Hematopoietic multipotent progenitor cell treated with erythropoietin and hydrocortisone succinate and interleukin-3 and kit ligand, for 8 days (in vitro differentiated cells): ENCODE results near the gene PACRG.

ENCODE experiments used
- DNase-seq: peaks from one replicate; pipeline ENCODE4 v3.0.0-alpha.2; 2015

PACRG gene

GRCh38 chr6:162785632-162786242, 58.0 kb downstream of the PACRG start:
- DNase-seq, result no peak

DNA sequence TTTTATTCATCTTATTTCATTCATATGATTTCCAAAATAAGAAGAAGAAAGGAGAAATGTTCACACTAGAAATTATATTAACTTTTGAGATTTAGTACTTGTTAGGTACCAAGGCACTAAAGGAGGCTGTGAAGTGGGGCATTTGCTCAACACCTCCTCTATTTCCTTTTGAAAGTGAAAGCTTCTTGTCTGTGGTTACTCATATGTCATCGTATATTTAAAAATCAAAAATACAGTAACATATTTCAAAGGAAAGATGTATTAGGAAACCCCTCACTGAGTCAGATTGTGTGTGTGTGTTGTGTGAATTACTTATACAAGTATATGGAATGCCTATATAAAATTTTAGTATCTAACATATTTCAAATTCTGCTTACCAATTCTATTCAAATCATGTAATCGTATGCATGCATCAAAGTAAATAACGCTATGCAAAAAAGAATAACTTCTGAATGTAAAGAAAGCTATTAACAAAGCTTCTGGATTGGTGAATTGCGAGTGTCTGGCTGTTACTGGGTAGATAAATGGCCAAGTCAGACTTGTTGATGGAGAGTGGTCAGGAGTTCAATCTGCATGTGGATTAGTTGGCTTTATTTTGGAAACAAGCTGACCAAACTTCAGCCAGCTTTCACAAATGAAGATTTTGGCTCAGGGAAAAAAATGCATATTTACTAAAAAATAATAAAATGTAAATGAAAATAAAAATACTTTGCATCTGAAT, 70.9 kb downstream of the PACRG start:
- DNase-seq, result no peak

- no peak for DNase-seq
Measured at GRCh38 chr6:162814426-162814973, 86.7 kb downstream of the PACRG start.

DNA sequence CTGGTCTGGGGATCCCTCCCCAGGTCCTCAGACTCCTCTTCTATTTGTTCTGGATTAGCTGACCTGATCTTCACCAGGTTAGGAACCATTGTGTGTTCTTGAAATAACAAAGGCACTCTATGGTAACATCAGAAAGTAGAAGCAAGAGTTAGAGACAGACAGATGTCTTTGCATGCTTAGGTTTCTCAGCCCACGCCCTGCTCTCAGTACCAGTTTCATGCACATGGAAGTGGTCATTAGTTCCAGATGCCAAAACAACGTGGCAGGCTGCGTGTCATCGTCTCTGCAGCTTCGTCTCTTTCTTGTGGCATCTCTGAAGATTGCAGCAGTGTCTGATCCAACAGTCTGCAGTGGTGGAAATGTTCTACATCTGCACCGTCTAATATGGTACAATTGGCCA, 89.4 kb downstream of the PACRG start:
- no peak for DNase-seq

DNA sequence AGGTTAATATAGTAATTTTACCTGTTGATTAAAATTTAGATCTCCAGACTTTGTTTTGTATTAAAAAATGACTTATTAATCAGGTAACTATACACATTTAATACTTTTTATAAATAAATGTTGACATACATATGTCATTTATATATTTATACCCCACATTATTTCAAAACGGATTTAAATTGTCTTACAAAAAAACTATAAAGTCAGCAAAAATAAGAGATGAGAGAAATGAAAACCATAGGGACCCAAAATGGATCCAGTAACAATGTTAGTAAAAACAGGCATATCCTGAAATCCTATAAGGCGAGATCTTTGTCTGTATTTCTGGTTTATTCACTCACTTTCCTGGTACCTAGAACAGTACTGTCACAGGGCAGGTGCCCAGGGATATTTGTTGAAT, 91.5 kb downstream of the PACRG start:
- DNase-seq, result no peak

DNA sequence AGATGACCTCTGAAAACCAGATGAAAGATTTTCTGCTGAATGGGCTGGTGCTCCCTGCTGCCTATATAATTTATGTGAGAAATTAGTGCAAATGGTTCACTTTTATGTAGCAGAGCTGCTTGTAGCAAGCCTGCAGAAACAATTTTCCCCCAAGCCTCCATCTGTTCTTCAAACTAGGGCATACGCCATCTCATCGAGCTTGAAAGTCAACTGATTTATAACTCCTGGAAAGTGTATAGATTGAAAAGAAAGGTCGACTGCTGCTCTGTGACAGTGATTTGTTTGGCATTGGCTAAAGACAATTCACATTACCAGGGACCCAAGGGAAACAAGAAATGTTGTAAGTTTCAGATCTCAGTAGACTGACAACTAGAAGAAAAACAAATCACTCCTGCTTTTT, 93.3 kb downstream of the PACRG start:
- DNase-seq, result no peak

- DNase-seq, result no peak
Measured at GRCh38 chr6:162825597-162825996, 97.8 kb downstream of the PACRG start.

DNA sequence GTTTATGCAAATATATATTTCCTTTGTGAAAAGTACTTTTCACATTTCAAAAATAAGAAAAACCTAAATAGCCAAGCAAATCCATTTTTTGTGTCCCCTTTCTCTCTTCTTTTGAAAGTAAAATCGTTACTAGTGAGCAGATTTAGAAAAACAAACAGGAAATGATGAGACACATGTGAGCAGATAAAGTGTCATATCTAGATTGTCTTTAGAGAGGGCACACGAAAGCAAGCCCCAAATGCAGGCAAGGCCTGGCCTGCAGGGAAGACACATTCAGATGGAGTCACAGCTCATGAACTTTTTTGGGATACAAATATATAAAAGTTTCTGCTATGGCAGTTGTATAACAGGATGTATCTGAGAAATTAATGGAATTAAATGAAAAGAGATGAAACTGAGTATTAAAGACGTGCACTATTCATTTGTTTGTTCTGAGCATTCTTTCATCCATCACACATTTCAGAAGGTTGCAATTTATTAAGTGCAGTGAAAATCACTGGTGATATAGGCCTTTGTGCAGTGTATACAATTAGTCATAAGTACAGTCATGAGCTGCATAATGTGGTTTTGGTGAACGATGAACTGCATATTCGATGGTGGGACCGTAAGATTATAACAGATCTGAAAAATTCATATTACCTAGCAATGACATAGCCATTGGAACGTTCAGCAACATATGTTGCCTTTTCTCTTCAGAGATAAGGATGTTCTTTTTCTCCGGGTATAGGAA, 101.4 kb downstream of the PACRG start:
- DNase-seq, result no peak

DNA sequence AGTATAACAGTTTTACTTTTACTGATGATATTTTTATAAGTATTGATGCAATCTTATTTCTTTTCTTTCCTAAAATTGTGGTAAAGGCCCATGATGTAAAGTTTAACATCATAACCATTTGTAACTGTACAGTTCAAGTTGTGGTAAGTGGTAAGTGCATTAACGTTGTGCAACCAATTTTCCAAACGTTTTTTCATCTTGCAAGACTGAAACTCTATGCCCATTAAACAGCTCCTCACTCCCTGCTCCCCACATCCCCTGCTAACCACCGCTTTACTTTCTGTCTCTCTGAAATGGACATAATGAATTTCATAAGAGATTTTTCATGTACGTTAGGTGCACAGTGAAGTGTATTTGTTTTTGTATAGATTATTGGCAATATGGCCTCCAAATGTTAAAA, 106.0 kb downstream of the PACRG start:
- DNase-seq, result no peak

GRCh38 chr6:162845972-162846371, 118.2 kb downstream of the PACRG start:
- DNase-seq, result no peak

- no peak for DNase-seq
Measured at GRCh38 chr6:162846723-162847122, 118.9 kb downstream of the PACRG start.

DNA sequence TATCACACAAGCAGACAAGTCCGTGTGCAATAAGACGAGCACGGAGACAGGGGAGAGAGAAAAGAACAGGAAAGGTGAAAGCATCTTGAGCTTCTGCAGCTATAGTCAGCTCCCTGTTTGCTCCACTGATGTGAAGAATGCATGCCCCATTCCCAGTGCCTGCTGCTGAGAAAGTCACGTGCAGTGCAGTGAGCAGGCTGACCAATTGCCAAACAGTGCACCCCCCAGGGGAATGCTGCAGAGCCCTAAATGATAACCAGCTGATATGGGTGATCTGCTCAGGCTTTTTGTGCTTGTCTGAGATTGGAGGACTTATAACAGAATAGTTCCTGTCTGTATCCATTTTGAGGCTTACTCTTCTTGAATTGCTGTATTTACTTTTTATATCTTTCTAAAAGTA, 121.5 kb downstream of the PACRG start:
- DNase-seq, result no peak

DNA sequence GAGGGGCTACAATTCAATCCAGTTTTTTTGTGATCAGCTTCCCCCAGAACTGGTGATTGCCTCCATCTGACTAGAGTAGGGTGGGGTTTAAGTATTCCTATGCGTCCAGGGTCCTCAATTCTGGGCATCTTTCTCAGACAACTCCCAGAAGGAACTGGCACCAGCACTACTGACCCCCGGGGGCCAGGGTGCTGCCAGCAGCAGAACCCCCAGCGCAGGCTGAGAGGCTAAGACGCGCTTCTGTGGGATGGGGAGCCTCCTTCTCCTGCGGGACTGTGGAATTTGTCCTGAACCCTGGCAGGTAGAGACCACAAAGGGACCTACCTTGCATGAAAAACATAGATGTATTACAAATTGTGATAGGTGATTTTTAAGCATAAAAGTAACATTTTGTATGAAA, 124.4 kb downstream of the PACRG start:
- no peak for DNase-seq

DNA sequence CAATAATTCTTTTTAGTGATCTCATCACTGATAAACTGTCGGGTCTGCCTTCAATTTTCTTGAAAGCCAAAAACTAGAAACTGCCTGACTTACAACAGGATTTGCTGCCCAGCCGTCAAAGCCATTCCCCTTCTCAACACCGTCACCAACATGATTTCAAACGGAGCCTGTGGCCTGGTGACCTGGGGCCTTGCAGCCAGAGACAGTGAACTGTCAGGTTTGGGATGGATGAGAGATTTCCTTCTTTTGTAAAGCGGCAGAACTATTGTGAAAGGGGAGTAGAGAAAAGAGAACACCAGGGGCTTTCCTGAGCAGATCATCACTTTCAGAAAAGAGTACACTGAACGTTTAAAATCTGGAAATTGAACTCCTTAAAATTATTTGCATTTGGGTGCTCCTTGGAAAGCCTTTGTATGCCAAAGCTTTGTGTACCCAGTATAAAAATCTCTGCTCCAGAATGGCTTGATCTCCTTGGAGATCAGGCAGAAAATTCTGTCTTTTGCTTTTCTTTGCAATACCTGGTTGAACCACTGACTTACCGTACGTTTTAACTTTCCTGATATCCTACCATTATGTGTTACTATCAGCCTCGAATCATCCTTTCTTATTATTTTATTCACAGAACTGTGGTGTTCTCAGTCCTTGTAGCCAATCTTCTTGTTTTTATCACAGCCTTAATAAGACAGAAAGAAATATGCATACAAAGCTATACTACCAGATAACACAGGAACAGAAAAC, 125.2 kb downstream of the PACRG start:
- no peak for DNase-seq

- DNase-seq, result no peak
Measured at GRCh38 chr6:162854228-162854627, 126.5 kb downstream of the PACRG start.

DNA sequence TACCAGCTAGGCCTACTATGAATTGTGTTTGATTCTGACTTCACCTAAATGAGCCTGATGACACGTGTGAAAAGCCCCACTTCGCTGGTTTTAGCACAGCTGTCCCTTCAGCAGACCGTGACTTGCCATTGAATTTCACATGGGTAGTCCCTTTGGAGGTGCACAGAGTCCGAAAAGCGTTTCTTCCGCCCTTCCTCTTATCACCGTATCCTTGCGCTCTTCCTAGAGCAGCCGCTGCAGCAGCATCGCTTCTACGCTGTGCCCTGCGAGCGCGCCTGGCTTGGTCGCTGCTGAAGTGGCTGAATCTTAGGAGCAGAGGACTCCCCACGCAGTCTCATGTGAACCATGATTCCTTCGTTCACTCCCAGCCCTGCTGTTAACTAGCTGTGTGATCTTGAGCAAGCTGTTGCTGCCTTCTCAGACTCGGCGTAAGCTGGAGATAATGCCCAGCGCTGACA, 127.0 kb downstream of the PACRG start:
- DNase-seq, result no peak

DNA sequence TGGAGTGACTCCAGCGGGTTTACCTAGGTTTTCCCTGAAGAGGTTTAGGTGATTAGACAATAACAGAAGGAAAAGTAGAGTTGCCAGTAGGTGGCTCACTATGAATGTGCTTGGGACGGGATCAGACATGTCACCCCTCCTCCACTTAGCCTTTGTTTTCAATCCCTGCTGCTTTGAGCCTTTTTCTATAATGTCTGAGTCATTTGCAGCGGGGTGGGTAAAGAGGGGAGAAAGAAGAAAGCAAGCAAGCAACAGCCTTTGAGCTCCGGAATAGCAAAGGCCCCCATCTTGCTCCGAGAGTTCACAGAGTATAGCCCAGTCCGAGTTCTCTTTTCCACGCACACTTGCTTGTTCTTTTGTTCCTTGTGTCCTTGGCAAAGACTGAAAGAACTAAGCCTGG, 129.1 kb downstream of the PACRG start:
- DNase-seq, result peak; percentile 1

DNA sequence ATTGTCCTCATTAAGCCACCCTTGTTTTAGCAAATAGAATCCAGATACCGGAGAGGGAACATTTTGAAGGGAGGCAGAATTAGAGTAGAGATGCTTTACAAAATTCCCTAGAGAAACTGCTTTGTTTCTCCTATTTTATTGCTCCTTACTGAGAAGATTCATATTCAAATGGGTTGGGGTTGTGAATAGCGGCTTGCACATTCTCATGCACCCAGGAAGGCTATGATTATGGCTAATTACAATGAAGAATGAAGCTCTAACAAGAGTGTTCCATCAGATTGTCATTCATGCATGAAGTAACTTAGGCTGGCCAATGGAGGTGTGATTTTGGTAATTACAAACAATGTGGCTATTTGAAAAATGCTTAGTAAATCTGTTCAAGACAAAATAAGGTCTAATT, 129.6 kb downstream of the PACRG start:
- no peak for DNase-seq

DNA sequence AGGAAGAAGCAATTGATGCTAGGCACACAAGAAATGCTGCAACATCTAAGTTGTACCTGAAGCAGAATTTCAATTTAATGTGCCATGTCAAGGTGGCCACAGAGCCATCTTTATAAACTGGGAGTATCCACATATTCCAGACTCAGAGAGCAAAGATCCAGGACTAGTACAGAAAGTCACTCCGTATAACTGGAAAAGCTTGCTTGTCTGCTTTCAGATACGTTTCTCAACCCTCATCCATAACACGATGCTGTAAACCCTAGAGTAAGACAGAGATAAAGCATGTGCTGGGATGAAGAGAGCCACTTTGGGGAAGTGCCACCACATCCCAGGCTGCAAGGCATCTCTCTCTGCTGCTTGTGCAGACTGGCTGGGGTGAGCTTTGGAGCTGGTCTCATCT, 134.7 kb downstream of the PACRG start:
- DNase-seq, result no peak

DNA sequence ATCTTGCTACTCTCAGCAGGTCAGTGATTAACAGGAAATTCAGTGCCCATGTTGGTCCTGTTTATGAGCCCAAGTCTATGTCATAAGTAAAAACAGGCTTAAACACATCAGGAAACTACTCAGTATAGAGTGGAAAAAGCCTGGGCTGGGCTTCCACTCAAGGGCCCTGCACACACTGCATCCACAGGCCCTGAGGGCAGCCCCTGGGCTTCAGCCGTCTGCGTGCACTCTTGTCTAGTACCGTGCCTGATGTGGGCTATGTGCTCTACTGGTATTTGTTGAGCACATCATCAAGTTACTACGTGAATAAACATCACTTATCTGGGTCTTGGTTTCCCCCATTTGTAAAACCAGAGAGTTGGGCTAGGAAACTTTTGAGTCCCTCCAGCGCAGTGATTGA, 135.2 kb downstream of the PACRG start:
- DNase-seq, result no peak

DNA sequence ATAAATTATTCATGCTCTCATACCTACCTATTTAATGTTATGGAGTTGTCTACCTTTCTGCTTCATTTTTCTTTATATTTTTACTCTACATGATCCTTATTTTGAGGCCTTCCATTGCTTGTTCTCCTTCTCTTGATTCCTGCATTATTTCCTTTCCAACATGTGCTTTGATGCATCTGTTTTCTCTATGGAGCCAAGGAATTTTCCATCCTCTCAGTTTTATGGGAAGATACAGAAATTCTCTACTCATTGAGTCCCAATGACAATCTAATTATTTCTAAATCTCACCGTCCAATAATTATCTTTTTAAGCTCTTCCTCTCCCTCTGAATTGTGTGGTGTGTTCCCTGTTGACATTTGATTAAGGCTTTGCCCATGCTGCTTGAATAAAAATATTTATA, 136.0 kb downstream of the PACRG start:
- no peak for DNase-seq

DNA sequence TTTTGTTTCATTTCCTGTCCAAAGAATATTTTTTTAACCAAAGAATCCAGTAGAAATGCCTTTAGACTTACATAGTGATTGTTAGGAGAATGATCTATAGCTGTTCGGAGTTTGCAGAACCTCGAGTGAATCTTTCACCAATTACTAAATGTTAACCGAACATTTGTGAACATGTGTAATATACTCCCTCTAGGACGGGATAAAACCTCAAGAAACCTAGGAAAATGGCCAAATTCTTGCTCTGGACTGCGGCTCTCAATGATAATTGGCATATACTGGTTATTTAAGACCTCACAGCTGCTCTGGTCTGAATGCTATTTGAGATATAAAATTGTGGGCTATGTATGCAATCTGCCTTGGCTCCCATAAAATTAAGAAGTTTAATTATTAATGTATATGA, 137.1 kb downstream of the PACRG start:
- no peak for DNase-seq

- DNase-seq, result no peak
Measured at GRCh38 chr6:162866656-162867055, 138.9 kb downstream of the PACRG start.
